Neuronal stem cell (in vitro differentiated cells): ENCODE data around the gene DEK.

Experiments
- DNase-seq: peaks from one replicate; pipeline ENCODE4 v3.0.0-alpha.2; 2013; ENCODE audit warnings: low spot score
- H2AFZ ChIP-seq: one replicate; pipeline ENCODE4 v1.6.1; 2013; ENCODE audit warnings: mild to moderate bottlenecking, low read length, inconsistent platforms
- H2AK5ac ChIP-seq: 2 replicates; pipeline ENCODE4 v1.6.1; 2013; ENCODE audit warnings: low read depth, mild to moderate bottlenecking, inconsistent platforms, low read length, moderate library complexity, mixed read lengths
- H2BK120ac ChIP-seq: 2 replicates; pipeline ENCODE4 v1.6.1; 2013; ENCODE audit warnings: low read depth, mild to moderate bottlenecking, inconsistent platforms, low read length, moderate library complexity, mixed read lengths
- H2BK12ac ChIP-seq: one replicate; pipeline ENCODE4 v1.6.1; 2013; ENCODE audit warnings: low read length, inconsistent platforms
- H2BK15ac ChIP-seq: 2 replicates; pipeline ENCODE4 v1.6.1; 2013; ENCODE audit warnings: mild to moderate bottlenecking, low read length, inconsistent platforms, mixed read lengths
- H2BK5ac ChIP-seq: one replicate; pipeline ENCODE4 v1.6.1; 2013; ENCODE audit warnings: inconsistent platforms, mild to moderate bottlenecking, low read length, moderate library complexity
- H3K14ac ChIP-seq: one replicate; pipeline ENCODE4 v1.6.1; 2013; ENCODE audit warnings: low read length, inconsistent platforms
- H3K18ac ChIP-seq: 2 replicates; pipeline ENCODE4 v1.6.1; 2013; ENCODE audit warnings: low read length, inconsistent platforms
- H3K23ac ChIP-seq: 2 replicates; pipeline ENCODE4 v1.6.1; 2013; ENCODE audit warnings: low read depth, mild to moderate bottlenecking, mixed read lengths, low read length, inconsistent platforms; ENCODE audit not compliant: poor library complexity
- H3K27ac ChIP-seq: replicated peaks from 3 replicates; pipeline ENCODE4 v1.5.1; 2013; ENCODE audit warnings: low read length, inconsistent platforms
- H3K27me3 ChIP-seq, 3 experiments: 2 replicates each; pipeline ENCODE4 v1.6.1; 2013; ENCODE audit warnings: low read length in 3 of 3, mild to moderate bottlenecking in 2 of 3, inconsistent platforms in 1 of 3, low read depth in 1 of 3, mixed read lengths in 1 of 3, moderate library complexity in 1 of 3; ENCODE audit not compliant: control insufficient read depth in 3 of 3, insufficient read depth in 3 of 3
- H3K36me3 ChIP-seq, 2 donors: replicated peaks in 1 of 2; 2 replicates each; pipeline ENCODE4 v1.6.1; 2013; ENCODE audit warnings: low read length in 2 of 2; ENCODE audit not compliant: control insufficient read depth in 2 of 2, insufficient read depth in 2 of 2
- H3K4ac ChIP-seq: 2 replicates; pipeline ENCODE4 v1.6.1; 2013; ENCODE audit warnings: inconsistent platforms, mild to moderate bottlenecking, low read length, moderate library complexity
- H3K4me1 ChIP-seq, 2 donors: 1 replicate in 1 of 2; 2 replicates in 1 of 2; pipeline ENCODE4 v1.6.1; 2013; ENCODE audit warnings: low read length in 2 of 2, low read depth in 1 of 2; ENCODE audit not compliant: control insufficient read depth in 2 of 2, insufficient read depth in 1 of 2
- H3K4me2 ChIP-seq: one replicate; pipeline ENCODE4 v1.6.1; 2013; ENCODE audit warnings: mild to moderate bottlenecking, low read length, inconsistent platforms; ENCODE audit not compliant: insufficient read depth, poor library complexity, severe bottlenecking
- H3K4me3 ChIP-seq, 2 donors: 2 replicates each; pipeline ENCODE4 v1.5.1; 2013; ENCODE audit warnings: low read length in 2 of 2, mild to moderate bottlenecking in 2 of 2, inconsistent platforms in 1 of 2, moderate library complexity in 1 of 2
- H3K79me1 ChIP-seq: one replicate; pipeline ENCODE4 v1.6.1; 2013; ENCODE audit warnings: low read depth, mild to moderate bottlenecking, inconsistent platforms, low read length, moderate library complexity
- H3K9ac ChIP-seq: one replicate; pipeline ENCODE4 v1.6.1; 2013; ENCODE audit warnings: mild to moderate bottlenecking, low read depth, low read length, inconsistent platforms; ENCODE audit not compliant: poor library complexity
- H3K9me3 ChIP-seq, 2 donors: replicated peaks in 1 of 2; 2 replicates each; pipeline versions ENCODE3 to v1.6.1; 2013; ENCODE audit warnings: low read length in 2 of 2, mild to moderate bottlenecking in 2 of 2, inconsistent platforms in 1 of 2, low read depth in 1 of 2, mixed read lengths in 1 of 2, moderate library complexity in 1 of 2; ENCODE audit not compliant: control insufficient read depth in 2 of 2, insufficient read depth in 1 of 2
- H4K8ac ChIP-seq: one replicate; pipeline ENCODE4 v1.6.1; 2013; ENCODE audit warnings: low read depth, mild to moderate bottlenecking, inconsistent platforms, low read length, moderate library complexity
- H4K91ac ChIP-seq: one replicate; pipeline ENCODE4 v1.6.1; 2013; ENCODE audit warnings: low read length, low read depth, mild to moderate bottlenecking, inconsistent platforms; ENCODE audit not compliant: poor library complexity
- WGBS, 2 donors: extraction: QIAGEN DNeasy Blood & Tissue Kit; methylation state at CpG; one replicate each; pipeline ENCODE4 v1.1.7; 2013; ENCODE audit warnings: missing lambda C conversion rate in 2 of 2, mixed read lengths in 1 of 2; ENCODE audit not compliant: insufficient read length in 2 of 2, insufficient replicate concordance in 1 of 2; ENCODE audit errors: extremely low coverage in 2 of 2; 5-methylcytosine and 5-hydroxymethylcytosine counted together

The DEK gene

DNA sequence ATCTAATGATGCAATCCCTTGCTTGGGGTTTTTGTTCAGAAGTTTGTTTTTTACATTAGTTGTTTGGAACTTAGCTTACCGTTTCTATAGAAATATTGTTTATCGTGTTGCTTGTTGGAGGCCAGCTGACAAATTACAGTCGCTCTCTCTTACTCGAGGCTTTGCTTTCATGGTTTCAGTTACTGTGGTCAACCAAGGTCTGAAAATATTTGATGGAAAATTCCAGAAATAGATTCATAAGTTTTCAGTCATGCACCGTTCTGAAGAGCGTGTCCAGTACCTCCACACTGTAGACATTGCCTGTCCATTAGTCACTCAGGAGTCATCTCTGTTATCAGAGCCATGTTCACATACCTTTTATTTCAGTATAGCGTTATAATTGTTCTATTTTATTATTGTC, 47.9 kb downstream of the DEK start:
- H4K8ac ChIP-seq = no peak overlapping the region
- H2BK15ac ChIP-seq = no peak overlapping the region
- no peak overlapping the region for H2BK12ac ChIP-seq
- H3K4me3 ChIP-seq = no peak overlapping the region
- no peak overlapping the region for H3K9ac ChIP-seq
- H3K9me3 ChIP-seq = no peaks in the 10 kb centered on the region
- H2BK120ac ChIP-seq = no peak overlapping the region
- H3K27ac ChIP-seq = no peak overlapping the region
- DNase-seq = no peak
- no peak overlapping the region for H3K23ac ChIP-seq
- H3K18ac ChIP-seq = no peak overlapping the region
- H3K27me3 ChIP-seq = no peaks in the 10 kb centered on the region
- peaks cover 1 to 41% of the 10 kb centered on the region in 2 donors for H3K36me3 ChIP-seq
- no peak overlapping the region for H3K4ac ChIP-seq
- H3K4me2 ChIP-seq = no peak overlapping the region
- H3K79me1 ChIP-seq = no peaks in the 10 kb centered on the region
- no peaks in the 10 kb centered on the region for H3K4me1 ChIP-seq
- H2AFZ ChIP-seq = no peak overlapping the region
- H4K91ac ChIP-seq = no peak overlapping the region
- H3K14ac ChIP-seq = no peak overlapping the region
- WGBS, 2 donors = no CpG with 5 or more reads among the region's 7 CpGs
- no peak overlapping the region for H2BK5ac ChIP-seq
- H2AK5ac ChIP-seq = no peak overlapping the region

DNA sequence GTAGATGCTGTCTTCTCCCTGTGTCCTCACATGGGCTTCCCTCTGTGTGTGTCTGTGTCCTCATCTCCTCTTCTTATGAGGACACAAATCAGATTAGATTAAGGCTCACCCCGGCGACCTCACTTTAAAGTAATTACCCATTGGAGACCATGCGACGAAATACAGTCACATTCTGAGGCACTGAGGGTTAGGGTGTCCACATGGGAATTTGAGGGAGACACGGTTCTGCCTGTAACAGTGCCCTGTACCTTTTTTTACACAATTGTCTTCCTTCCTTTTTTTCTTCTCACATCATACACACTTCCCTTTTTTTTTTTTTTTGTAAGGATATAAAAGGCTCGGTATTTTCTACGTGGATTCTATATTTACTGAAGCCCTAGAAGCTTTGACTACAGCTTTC, 48.9 kb downstream of the DEK start:
- Histone ChIP-seq H4K91ac (no peak overlapping the region), H2BK120ac (no peak overlapping the region), H3K4ac (no peak overlapping the region), H3K23ac (no peak overlapping the region), H3K4me3 (no peak overlapping the region), H2BK12ac (no peak overlapping the region), H2AFZ (no peak overlapping the region), H3K9ac (no peak overlapping the region), H3K14ac (no peak overlapping the region), H4K8ac (no peak overlapping the region), H2BK15ac (no peak overlapping the region), H3K36me3 (peaks cover 3 to 35% of the 10 kb centered on the region in 2 donors), H3K27me3 (no peaks in the 10 kb centered on the region), H3K4me2 (no peak overlapping the region), H2AK5ac (no peak overlapping the region), H2BK5ac (no peak overlapping the region), H3K4me1 (no peaks in the 10 kb centered on the region), H3K79me1 (no peaks in the 10 kb centered on the region), H3K18ac (no peak overlapping the region), H3K9me3 (no peaks in the 10 kb centered on the region), H3K27ac (no peak overlapping the region)
- no peak for DNase-seq
- WGBS, 2 donors = no CpG with 5 or more reads among the region's 7 CpGs

DNA sequence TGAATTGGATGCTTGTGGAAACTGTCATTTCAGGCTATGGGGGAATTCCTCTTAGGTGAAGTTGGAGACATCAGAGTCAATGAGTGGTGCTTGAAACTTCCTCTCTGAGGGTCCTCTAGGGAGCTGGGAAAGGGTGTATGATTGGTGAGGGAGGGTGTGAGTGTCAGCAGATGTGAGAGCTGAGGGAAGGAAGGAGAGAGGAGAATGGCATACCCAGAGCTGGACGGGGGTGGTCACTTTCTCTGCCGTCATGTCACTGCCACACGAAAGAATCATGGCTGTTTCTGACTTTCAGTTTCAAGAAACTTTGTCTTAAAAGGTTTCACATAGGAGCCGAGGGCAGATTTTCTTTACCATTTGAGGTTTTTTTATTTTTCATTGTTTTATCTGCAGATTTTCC, 50.3 kb downstream of the DEK start:
- Histone ChIP-seq H4K8ac (no peak overlapping the region), H3K27me3 (no peaks in the 10 kb centered on the region), H3K9ac (no peak overlapping the region), H3K14ac (no peak overlapping the region), H3K4ac (no peak overlapping the region), H2AK5ac (no peak overlapping the region), H2BK15ac (no peak overlapping the region), H3K27ac (no peak overlapping the region), H3K4me2 (no peak overlapping the region), H3K79me1 (no peaks in the 10 kb centered on the region), H2AFZ (no peak overlapping the region), H3K4me1 (no peaks in the 10 kb centered on the region), H2BK5ac (no peak overlapping the region), H3K4me3 (no peak overlapping the region), H2BK12ac (no peak overlapping the region), H3K18ac (no peak overlapping the region), H2BK120ac (no peak overlapping the region), H4K91ac (no peak overlapping the region), H3K9me3 (no peaks in the 10 kb centered on the region), H3K36me3 (peaks cover 3 to 35% of the 10 kb centered on the region in 2 donors), H3K23ac (no peak overlapping the region)
- no CpG with 5 or more reads among the region's 4 CpGs for WGBS, 2 donors
- DNase-seq = no peak

DNA sequence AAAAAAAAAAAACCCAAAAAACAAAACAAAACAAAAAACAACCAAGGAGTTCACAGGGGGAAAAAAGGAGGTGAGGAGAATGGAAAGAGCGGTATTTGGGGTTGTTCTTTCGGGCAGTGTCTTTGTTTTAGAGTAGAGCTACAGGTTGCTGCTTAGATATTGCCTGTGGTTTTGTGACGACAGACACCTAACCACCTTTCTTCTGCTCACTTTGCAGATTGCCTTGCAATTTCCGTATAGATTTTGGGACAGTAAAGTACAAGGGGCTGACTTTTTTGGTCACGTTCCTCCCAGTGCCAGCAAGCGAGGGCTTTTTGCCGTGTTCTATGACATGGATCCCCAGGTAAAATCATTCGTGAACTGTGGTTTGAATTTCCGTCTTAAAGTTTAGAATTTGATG, 50.9 kb downstream of the DEK start:
- Histone ChIP-seq H3K27me3 (no peaks in the 10 kb centered on the region), H3K27ac (no peak overlapping the region), H3K9ac (no peak overlapping the region), H2BK15ac (no peak overlapping the region), H3K4me2 (no peak overlapping the region), H2AK5ac (no peak overlapping the region), H2BK120ac (no peak overlapping the region), H3K18ac (no peak overlapping the region), H3K14ac (no peak overlapping the region), H4K91ac (no peak overlapping the region), H3K4me3 (no peak overlapping the region), H2BK12ac (no peak overlapping the region), H3K9me3 (no peaks in the 10 kb centered on the region), H3K36me3 (peaks cover 3 to 32% of the 10 kb centered on the region in 2 donors), H3K79me1 (no peaks in the 10 kb centered on the region), H2BK5ac (no peak overlapping the region), H2AFZ (no peak overlapping the region), H4K8ac (no peak overlapping the region), H3K4ac (no peak overlapping the region), H3K23ac (no peak overlapping the region), H3K4me1 (no peaks in the 10 kb centered on the region)
- WGBS, 2 donors = no CpG with 5 or more reads among the region's 9 CpGs
- DNase-seq = no peak
